Esophagus muscularis mucosa (tissue), 4 donors: ENCODE measurements around the gene EFEMP2. TPM values are rescaled to one million over a fixed set of nuclear protein-coding genes. Genes with fewer than 3 reads are reported as not detected.

Source experiments
- DNase-seq: peaks from one replicate; pipeline ENCODE4 v3.0.0-alpha.2; 2017; ENCODE audit errors: extremely low spot score
- H3K27ac ChIP-seq, 4 donors: fragments of 200-600 bp; sonication (generic); replicated peaks in 1 of 4; 1 replicate in 3 of 4; 2 replicates in 1 of 4; pipeline ENCODE4 v1.5.1; 2016 to 2019; ENCODE audit warnings: mild to moderate bottlenecking in 1 of 4
- H3K27me3 ChIP-seq, 4 donors: fragments of 200-600 bp; sonication (generic); one replicate each; pipeline versions ENCODE4 v1.5.1 to v1.6.0; 2016 to 2019
- H3K36me3 ChIP-seq, 4 donors: fragments of 200-600 bp; sonication (generic); one replicate each; pipeline ENCODE4 v1.5.1; 2016 to 2019
- H3K4me1 ChIP-seq, 4 donors: fragments of 200-600 bp; sonication (generic); one replicate each; pipeline ENCODE4 v1.5.1; 2016 to 2019
- H3K4me3 ChIP-seq, 4 donors: fragments of 200-600 bp; sonication (generic); 1 replicate in 2 of 4; 2 replicates in 2 of 4; pipeline ENCODE4 v1.5.1; 2016 to 2019; ENCODE audit warnings: mild to moderate bottlenecking in 4 of 4, moderate library complexity in 1 of 4
- H3K9me3 ChIP-seq, 4 donors: fragments of 200-600 bp; sonication (generic); 1 replicate in 3 of 4; 2 replicates in 1 of 4; pipeline ENCODE4 v1.5.1; 2016 to 2019
- CTCF ChIP-seq, 3 experiments: fragments of 200-600 bp in 2 of 3; fragments of 450-650 bp in 1 of 3; sonication (generic) in 2 of 3; IDR thresholded peaks; one replicate each; pipeline ENCODE4 v1.5.1; 2017 to 2019; ENCODE audit warnings: antibody characterized with exemption in 3 of 3, mild to moderate bottlenecking in 2 of 3, moderate library complexity in 1 of 3
- EP300 ChIP-seq: sonication (generic); formaldehyde crosslinking; IDR thresholded peaks from one replicate; pipeline ENCODE4 v1.6.1; 2017; ENCODE audit warnings: antibody characterized with exemption
- POLR2A ChIP-seq: fragments of 450-650 bp; IDR thresholded peaks from one replicate; pipeline ENCODE4 v1.6.1; 2017; ENCODE audit warnings: antibody characterized with exemption, moderate library complexity, mild to moderate bottlenecking, low read depth
- POLR2AphosphoS5 ChIP-seq, 2 donors: sonication (generic); formaldehyde crosslinking; IDR thresholded peaks; one replicate each; pipeline ENCODE4 v1.6.1; 2017; ENCODE audit warnings: antibody characterized with exemption in 2 of 2
- WGBS: methylation state at CpG from one replicate; pipeline ENCODE4 v1.1.5; 2018; 5-methylcytosine and 5-hydroxymethylcytosine counted together
- intact Hi-C: fragments of 100-400 bp; cut with DNase I; formaldehyde crosslinking; loops from one replicate; pipeline ENCODE4 v1.15.1; 2023
- total RNA-seq, 4 donors: library from RNA; depleted of rRNA; stranded (reverse); fragments of >200 nt; gene quantifications; one replicate each; pipeline versions ENCODE4 v1.1.0 to v1.2.1, GENCODE V29; 2016

Gene EFEMP2
- 100 to 1,000 TPM in 1 of 4 donors, 10 to 100 TPM in 3; 71.8 to 111 (median 82.2) TPM for total RNA-seq

DNA sequence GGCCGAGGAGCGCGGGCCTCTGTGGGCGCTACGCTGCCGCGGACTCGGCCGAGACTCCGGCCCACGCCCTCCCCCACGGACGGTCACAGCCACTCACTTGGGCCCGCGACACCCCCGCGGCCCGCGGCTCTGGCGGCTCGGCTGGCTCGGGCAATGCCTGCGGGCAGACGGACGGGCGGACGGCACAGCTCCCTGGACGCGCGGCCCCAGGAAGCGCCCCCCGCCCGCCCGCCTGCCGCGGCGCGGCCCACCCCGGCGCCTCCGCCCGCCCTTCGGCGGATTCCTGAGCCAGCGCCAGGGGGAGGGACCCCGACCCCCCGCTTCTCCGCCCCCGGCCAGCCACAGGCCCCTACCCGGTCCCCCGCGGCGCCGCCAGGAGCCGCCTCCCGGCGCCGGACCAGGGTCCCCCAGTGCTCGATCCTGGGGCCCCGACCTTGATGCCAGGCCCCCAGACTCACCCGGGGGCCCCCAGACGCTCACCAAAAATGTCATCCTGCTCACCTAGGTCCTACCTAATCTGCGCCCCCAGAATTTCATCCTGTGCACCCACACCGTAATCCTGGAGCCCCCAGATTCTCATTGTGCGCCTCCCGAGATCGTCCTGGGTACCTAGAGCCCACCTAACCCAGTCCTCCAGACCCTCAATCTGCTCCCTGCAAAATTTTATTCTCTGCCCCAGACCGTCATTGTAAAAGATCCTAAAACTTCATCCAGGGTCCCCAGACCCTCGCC lies at the start of gene EFEMP2:
EFEMP2 (minus strand) TSS at position 215 of the 732 bp plus-strand sequence. CDS start 446 bp downstream, outside the sequence.
- TF ChIP-seq POLR2AphosphoS5 (IDR thresholded peaks at IDR 0.05) = peak in 1 of 2 donors; percentile 16
- no peak for TF ChIP-seq POLR2A
- Histone ChIP-seq H3K9me3 (no peaks in the 10 kb centered on the region), H3K27ac (peak within 1 kb of the TSS; percentile 92 to 99 (median 96)), H3K4me1 (peaks cover 26 to 54% (median 49%) of the 10 kb centered on the region in 4 donors), H3K27me3 (no peaks in the 10 kb centered on the region), H3K4me3 (peak within 1 kb of the TSS; percentile 64 to 83 (median 74)), H3K36me3 (peaks cover 0 to 34% (median 25%) of the 10 kb centered on the region in 4 donors)
- intact Hi-C loops = no loop called here
- DNase-seq = no peak
- WGBS = 3% methylated on average over 8 of the region's 69 CpGs

DNA sequence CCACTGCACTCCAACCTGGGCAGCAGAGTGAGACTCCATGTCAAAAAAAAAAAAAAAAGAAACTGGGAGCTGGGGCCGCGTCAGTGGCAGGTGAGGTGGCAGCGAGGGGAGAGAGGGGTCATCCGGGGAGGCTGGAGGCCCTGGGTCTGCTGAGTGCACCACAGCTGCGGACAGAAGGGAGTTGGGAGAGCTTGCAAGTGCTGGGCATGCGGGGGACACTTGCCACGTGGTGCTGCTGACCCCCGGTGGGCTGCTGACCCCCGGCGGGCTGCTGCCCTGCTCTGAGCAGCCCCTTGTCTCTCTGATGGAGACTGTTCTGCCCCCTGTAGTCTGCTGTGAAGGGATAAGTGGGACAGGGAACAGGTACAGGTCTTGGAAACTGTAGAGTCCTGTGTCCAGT lies 49.3 kb upstream of the EFEMP2 start:
- TF ChIP-seq POLR2AphosphoS5 (IDR thresholded peaks at IDR 0.05) (no peak), EP300 (no peak), CTCF (IDR thresholded peaks at IDR 0.05) (no peak), POLR2A (no peak)
- Histone ChIP-seq H3K27ac (no peak overlapping the region), H3K27me3 (no peaks in the 10 kb centered on the region), H3K36me3 (peaks cover 7 to 37% (median 28%) of the 10 kb centered on the region in 4 donors), H3K4me1 (peaks cover 25 to 36% (median 33%) of the 10 kb centered on the region in 4 donors), H3K4me3 (no peak overlapping the region), H3K9me3 (no peaks in the 10 kb centered on the region)
- intact Hi-C loops = loop anchor here (5.0 to 10.0 kb wide), 2 partner anchors 35 to 63 kb away; no protein-coding TSS in a partner anchor
- no peak for DNase-seq
- WGBS = 94% methylated on average over 10 of the region's 10 CpGs

DNA sequence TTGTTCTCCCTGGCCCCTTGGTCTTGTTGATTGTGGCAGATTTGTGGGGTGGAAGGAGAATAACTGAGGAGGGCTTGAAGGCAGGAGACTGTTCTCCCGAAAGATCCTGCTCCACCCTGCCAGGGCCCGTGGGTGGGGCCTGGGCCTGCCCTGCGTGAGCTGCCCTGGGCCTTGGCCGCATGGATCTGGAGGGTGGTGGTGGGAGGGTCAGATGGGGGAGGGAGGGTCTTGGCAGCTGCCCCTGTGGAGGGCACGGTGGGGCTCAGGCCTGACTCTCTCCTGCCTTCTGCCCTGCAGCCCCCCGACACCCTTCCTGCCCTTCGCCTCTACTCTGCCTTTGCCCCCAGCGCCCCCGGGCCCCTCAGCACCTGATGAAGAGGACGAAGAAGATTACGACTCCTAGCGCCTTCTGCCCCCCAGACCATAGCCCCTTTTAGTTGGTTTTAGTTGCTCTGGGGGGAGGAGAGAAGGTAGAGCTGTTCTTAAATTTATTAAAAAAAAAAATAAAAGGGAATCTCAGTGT lies 48.5 kb upstream of the EFEMP2 start:
- intact Hi-C loops = loop anchor here (5.0 to 10.0 kb wide), 2 partner anchors 36 to 64 kb away; no protein-coding TSS in a partner anchor
- Histone ChIP-seq H3K4me3 (peak overlapping the region in 3 of 4 donors; percentile 68 to 93 (median 82)), H3K36me3 (peaks cover 7 to 39% (median 28%) of the 10 kb centered on the region in 4 donors), H3K27me3 (no peaks in the 10 kb centered on the region), H3K9me3 (no peaks in the 10 kb centered on the region), H3K4me1 (peaks cover 33 to 44% (median 41%) of the 10 kb centered on the region in 4 donors), H3K27ac (peak overlapping the region in 1 of 4 donors; percentile 97)
- TF ChIP-seq POLR2A (no peak), CTCF (IDR thresholded peaks at IDR 0.05) (no peak), EP300 (no peak), POLR2AphosphoS5 (IDR thresholded peaks at IDR 0.05) (no peak)
- no peak for DNase-seq
- WGBS = 98% methylated on average over 5 of the region's 12 CpGs

DNA sequence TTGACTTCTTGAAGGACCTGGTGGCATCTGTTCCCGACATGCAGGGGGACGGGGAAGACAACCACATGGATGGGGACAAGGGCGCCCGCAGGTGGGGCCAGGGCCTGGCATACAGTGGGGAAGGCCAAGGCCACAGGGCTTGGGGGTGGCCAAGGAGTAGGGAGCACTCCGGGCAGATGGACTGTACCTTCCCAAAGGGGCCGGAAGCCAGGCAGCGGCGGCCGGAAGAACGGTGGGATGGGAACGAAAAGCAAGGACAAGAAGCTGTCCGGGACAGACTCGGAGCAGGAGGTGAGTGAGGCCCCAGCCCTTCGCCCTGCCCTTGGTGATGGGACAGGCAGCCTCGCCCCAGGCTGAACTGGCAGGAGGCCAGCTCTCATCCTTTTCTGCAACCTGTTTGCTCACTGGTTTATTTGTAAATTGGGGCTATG lies 47.8 kb upstream of the EFEMP2 start:
- peaks cover 40 to 51% (median 48%) of the 10 kb centered on the region in 4 donors for H3K4me1 ChIP-seq
- WGBS = 63% methylated on average over 14 of the region's 15 CpGs
- no peaks in the 10 kb centered on the region for H3K9me3 ChIP-seq
- DNase-seq = no peak
- peak overlapping the region; percentile 91 to 99 (median 96) for H3K27ac ChIP-seq
- intact Hi-C loops = loop anchor here (5.0 to 10.0 kb wide), 2 partner anchors 37 to 64 kb away; no protein-coding TSS in a partner anchor
- H3K27me3 ChIP-seq = no peaks in the 10 kb centered on the region
- TF ChIP-seq CTCF (IDR thresholded peaks at IDR 0.05) (no peak), POLR2AphosphoS5 (IDR thresholded peaks at IDR 0.05) (no peak), EP300 (no peak), POLR2A (no peak)
- H3K36me3 ChIP-seq = peaks cover 7 to 39% (median 28%) of the 10 kb centered on the region in 4 donors
- H3K4me3 ChIP-seq = peak overlapping the region; percentile 68 to 99 (median 88)
